ENCODE data around the gene LSAMP. TPM values are rescaled to one million over a fixed set of nuclear protein-coding genes. Genes with fewer than 3 reads are reported as not detected.

The LSAMP gene
- polyA plus RNA-seq, 1 of the 3 experiments (the other 2 are of a cell fraction) = 6.6 TPM

DNA sequence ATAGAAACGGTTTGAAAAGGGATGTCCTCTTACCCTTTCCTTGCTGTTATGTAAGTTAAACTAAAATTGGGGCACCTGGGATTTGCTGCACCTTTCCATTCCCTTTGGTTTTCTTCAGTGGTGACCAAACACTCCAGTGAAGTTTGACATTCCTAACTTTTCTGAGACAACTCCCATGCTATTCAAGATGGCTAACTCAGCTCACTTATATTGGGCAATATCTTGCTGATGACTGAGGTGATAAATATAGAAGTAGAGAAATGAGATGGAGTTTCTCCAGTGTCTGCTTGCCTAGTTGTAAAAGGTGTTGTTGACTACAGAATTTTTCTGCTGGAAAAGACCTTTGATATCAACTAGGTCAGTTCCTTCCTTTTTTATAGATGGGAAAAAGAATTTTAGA, 530.2 kb downstream of the LSAMP start:
- H3K27ac ChIP-seq (ENCODE audit: low read depth in 2 of 2, low read length in 1 of 2) = no peak overlapping the region
- no peak overlapping the region for H3K9ac ChIP-seq
- H4K20me1 ChIP-seq (ENCODE audit: insufficient read depth) = no peaks in the 10 kb centered on the region
- no peak overlapping the region for H3K4me2 ChIP-seq
- no peak overlapping the region for H3K4me3 ChIP-seq (ENCODE audit: low read depth in 2 of 2, low read length in 1 of 2)
- 58% methylated on average over 1 of the region's 1 CpG for WGBS (ENCODE audit: low lambda C conversion rate)
- peaks cover 0 to 4% of the 10 kb centered on the region in 2 experiments; a peak in 2 of 4 replicates for H3K4me1 ChIP-seq (ENCODE audit: control insufficient read depth in 1 of 2, insufficient read depth in 2 of 2, low read depth in 1 of 2, low read length in 1 of 2)
- TF ChIP-seq RCOR1 (IDR thresholded peaks at IDR 0.05; ENCODE audit: low read length) (no peak), FOXJ3 (CRISPR knock-in tag; IDR thresholded peaks at IDR 0.05) (no peak), MXI1 (IDR thresholded peaks at IDR 0.05; ENCODE audit: low read depth, low read length) (no peak), MEF2A (IDR thresholded peaks at IDR 0.05; ENCODE audit: borderline replicate concordance, low read depth) (no peak), TEAD4 (IDR thresholded peaks at IDR 0.05; ENCODE audit: borderline replicate concordance, insufficient read depth) (no peak), CHD2 (IDR thresholded peaks at IDR 0.05; ENCODE audit: low read length, partially characterized antibody) (no peak), TCF12 (IDR thresholded peaks at IDR 0.05) (no peak)
- TF ChIP-seq, protein P1, sequence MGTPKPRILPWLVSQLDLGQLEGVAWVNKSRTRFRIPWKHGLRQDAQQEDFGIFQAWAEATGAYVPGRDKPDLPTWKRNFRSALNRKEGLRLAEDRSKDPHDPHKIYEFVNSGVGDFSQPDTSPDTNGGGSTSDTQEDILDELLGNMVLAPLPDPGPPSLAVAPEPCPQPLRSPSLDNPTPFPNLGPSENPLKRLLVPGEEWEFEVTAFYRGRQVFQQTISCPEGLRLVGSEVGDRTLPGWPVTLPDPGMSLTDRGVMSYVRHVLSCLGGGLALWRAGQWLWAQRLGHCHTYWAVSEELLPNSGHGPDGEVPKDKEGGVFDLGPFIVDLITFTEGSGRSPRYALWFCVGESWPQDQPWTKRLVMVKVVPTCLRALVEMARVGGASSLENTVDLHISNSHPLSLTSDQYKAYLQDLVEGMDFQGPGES (IDR thresholded peaks at IDR 0.05; ENCODE audit: low read depth, low read length) = no peak
- H3K9me2 ChIP-seq = no peaks in the 10 kb centered on the region
- ChIA-PET POLR2A (no interaction called here), CTCF (interaction anchor here (1.1 kb wide), 1 partner anchor 20 kb away, joined by 3 read pairs; no protein-coding TSS in a partner anchor)
- no peak for DNase-seq
- no peaks in the 10 kb centered on the region for H3K27me3 ChIP-seq (ENCODE audit: insufficient read depth)
- no peak overlapping the region for H2AFZ ChIP-seq (ENCODE audit: low read depth)
- H3F3A ChIP-seq (replicated peaks; ENCODE audit: insufficient read depth) = no peaks in the 10 kb centered on the region
- no peaks in the 10 kb centered on the region for H3K79me2 ChIP-seq (ENCODE audit: insufficient read depth)
- H3K36me3 ChIP-seq (replicated peaks in 1 of 2; ENCODE audit: control insufficient read depth in 1 of 2, insufficient read depth in 2 of 2, low read length in 1 of 2) = no peaks in the 10 kb centered on the region
- no peaks in the 10 kb centered on the region for H3K9me3 ChIP-seq

DNA sequence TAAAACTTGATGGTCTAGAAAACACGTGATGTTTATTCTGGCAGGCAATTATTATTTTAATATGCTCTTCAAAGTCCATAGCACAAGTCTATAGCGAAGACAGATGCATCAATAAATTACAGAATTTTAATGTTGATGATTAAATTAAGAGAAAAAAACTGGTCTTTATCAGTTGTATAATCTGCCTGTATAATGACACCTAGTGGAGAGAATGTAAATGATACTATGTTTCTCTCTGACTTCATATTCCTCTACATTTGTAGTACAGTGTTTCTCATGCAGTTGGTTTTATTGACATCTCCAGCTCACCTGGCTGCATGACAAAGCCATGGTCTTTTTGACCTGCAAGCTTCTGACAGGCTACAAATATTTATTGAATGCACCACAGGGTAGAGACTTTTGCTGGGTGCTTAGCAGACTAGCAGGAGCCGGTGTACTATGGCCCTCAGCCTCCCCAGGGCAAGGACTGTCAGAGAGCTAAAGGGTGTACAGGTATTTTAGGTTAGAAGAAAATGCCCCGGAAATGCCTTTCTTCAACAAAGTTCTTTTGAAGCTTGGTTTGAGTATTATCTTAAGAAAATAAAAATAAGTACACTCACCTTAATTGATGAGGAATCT, 532.1 kb downstream of the LSAMP start:
- no peaks in the 10 kb centered on the region for H3F3A ChIP-seq (replicated peaks; ENCODE audit: insufficient read depth)
- H2AFZ ChIP-seq (ENCODE audit: low read depth) = no peak overlapping the region
- H3K79me2 ChIP-seq (ENCODE audit: insufficient read depth) = no peaks in the 10 kb centered on the region
- H3K9me3 ChIP-seq = no peaks in the 10 kb centered on the region
- no peak overlapping the region for H3K4me3 ChIP-seq (ENCODE audit: low read depth in 2 of 2, low read length in 1 of 2)
- no peaks in the 10 kb centered on the region for H3K27me3 ChIP-seq (ENCODE audit: insufficient read depth)
- TF ChIP-seq, protein P2, sequence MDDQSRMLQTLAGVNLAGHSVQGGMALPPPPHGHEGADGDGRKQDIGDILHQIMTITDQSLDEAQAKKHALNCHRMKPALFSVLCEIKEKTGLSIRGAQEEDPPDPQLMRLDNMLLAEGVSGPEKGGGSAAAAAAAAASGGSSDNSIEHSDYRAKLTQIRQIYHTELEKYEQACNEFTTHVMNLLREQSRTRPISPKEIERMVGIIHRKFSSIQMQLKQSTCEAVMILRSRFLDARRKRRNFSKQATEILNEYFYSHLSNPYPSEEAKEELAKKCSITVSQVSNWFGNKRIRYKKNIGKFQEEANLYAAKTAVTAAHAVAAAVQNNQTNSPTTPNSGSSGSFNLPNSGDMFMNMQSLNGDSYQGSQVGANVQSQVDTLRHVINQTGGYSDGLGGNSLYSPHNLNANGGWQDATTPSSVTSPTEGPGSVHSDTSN (IDR thresholded peaks at IDR 0.05) = no peak
- TF ChIP-seq, protein P3, sequence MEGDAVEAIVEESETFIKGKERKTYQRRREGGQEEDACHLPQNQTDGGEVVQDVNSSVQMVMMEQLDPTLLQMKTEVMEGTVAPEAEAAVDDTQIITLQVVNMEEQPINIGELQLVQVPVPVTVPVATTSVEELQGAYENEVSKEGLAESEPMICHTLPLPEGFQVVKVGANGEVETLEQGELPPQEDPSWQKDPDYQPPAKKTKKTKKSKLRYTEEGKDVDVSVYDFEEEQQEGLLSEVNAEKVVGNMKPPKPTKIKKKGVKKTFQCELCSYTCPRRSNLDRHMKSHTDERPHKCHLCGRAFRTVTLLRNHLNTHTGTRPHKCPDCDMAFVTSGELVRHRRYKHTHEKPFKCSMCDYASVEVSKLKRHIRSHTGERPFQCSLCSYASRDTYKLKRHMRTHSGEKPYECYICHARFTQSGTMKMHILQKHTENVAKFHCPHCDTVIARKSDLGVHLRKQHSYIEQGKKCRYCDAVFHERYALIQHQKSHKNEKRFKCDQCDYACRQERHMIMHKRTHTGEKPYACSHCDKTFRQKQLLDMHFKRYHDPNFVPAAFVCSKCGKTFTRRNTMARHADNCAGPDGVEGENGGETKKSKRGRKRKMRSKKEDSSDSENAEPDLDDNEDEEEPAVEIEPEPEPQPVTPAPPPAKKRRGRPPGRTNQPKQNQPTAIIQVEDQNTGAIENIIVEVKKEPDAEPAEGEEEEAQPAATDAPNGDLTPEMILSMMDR (IDR thresholded peaks at IDR 0.05) = peak; percentile 64
- no peaks in the 10 kb centered on the region for H3K36me3 ChIP-seq (replicated peaks in 1 of 2; ENCODE audit: control insufficient read depth in 1 of 2, insufficient read depth in 2 of 2, low read length in 1 of 2)
- CTCF ChIA-PET = interaction anchor here (0.6 to 1.1 kb wide), 6 partner anchors 9 to 40 kb away, joined by 3 read pairs; no protein-coding TSS in a partner anchor
- H3K9ac ChIP-seq = no peak overlapping the region
- H3K4me1 ChIP-seq (ENCODE audit: control insufficient read depth in 1 of 2, insufficient read depth in 2 of 2, low read depth in 1 of 2, low read length in 1 of 2) = no peaks in the 10 kb centered on the region; a peak in 2 of 4 replicates
- WGBS (ENCODE audit: low lambda C conversion rate) = 57% methylated on average over 4 of the region's 4 CpGs
- no peak overlapping the region for H3K4me2 ChIP-seq
- POLR2A ChIA-PET = no interaction called here
- H3K27ac ChIP-seq (ENCODE audit: low read depth in 2 of 2, low read length in 1 of 2) = no peak overlapping the region
- no peaks in the 10 kb centered on the region for H4K20me1 ChIP-seq (ENCODE audit: insufficient read depth)
- DNase-seq = no peak
- no peaks in the 10 kb centered on the region for H3K9me2 ChIP-seq

All from SK-N-SH (cell line).